Measurements from ENCODE around the gene ABCB8.
"Not testable (repeated sequence)": the region's sequence is repeated elsewhere in the genome, so short reads cannot be mapped to it uniquely, and the experiment has no call there.

Gene ABCB8

GRCh38 chr7:151007469-151007898 is 20.8 kb upstream of the ABCB8 start:
- H3K4me1 Mint-ChIP-seq (ENCODE audit: low read depth): peaks cover 43% of the 10 kb centered on the region
- H3K9me3 Mint-ChIP-seq: no peaks in the 10 kb centered on the region
- H3K36me3 Mint-ChIP-seq (ENCODE audit: low read depth): no peaks in the 10 kb centered on the region
- H3K27me3 Mint-ChIP-seq: no peaks in the 10 kb centered on the region
- peak overlapping the region; percentile 78 for H3K4me3 Mint-ChIP-seq
- H3K27ac Mint-ChIP-seq: peak overlapping the region; percentile 84

GRCh38 chr7:151008143-151008510 is 20.1 kb upstream of the ABCB8 start:
- Mint-ChIP-seq H3K36me3 (ENCODE audit: low read depth) (no peaks in the 10 kb centered on the region), H3K4me1 (ENCODE audit: low read depth) (peaks cover 49% of the 10 kb centered on the region), H3K4me3 (peak overlapping the region; percentile 78)

GRCh38 chr7:151008511-151009323 is 19.5 kb upstream of the ABCB8 start:
- H3K4me1 Mint-ChIP-seq (ENCODE audit: low read depth): peaks cover 53% of the 10 kb centered on the region
- H3K27ac Mint-ChIP-seq: peak overlapping the region; percentile 84
- H3K36me3 Mint-ChIP-seq (ENCODE audit: low read depth): no peaks in the 10 kb centered on the region
- H3K27me3 Mint-ChIP-seq: no peaks in the 10 kb centered on the region
- H3K9me3 Mint-ChIP-seq: no peaks in the 10 kb centered on the region
- peak overlapping the region; percentile 78 for H3K4me3 Mint-ChIP-seq

More at GRCh38 chr7:151008143-151008510, 20.1 kb upstream of the ABCB8 start:
- Mint-ChIP-seq H3K27ac (peak overlapping the region; percentile 84), H3K9me3 (no peaks in the 10 kb centered on the region), H3K27me3 (no peaks in the 10 kb centered on the region)

- H3K36me3 Mint-ChIP-seq (ENCODE audit: low read depth): no peaks in the 10 kb centered on the region
- H3K27me3 Mint-ChIP-seq: no peaks in the 10 kb centered on the region
- no peaks in the 10 kb centered on the region for H3K9me3 Mint-ChIP-seq
- no peak overlapping the region for H3K27ac Mint-ChIP-seq
- peaks cover 61% of the 10 kb centered on the region for H3K4me1 Mint-ChIP-seq (ENCODE audit: low read depth)
- H3K4me3 Mint-ChIP-seq: no peak overlapping the region
These were observed 18.8 kb upstream of the ABCB8 start for GRCh38 chr7:151009327-151010036.

GRCh38 chr7:151010037-151010306 is 18.3 kb upstream of the ABCB8 start:
- H3K27ac Mint-ChIP-seq: no peak overlapping the region
- no peaks in the 10 kb centered on the region for H3K36me3 Mint-ChIP-seq (ENCODE audit: low read depth)
- H3K9me3 Mint-ChIP-seq: no peaks in the 10 kb centered on the region
- no peaks in the 10 kb centered on the region for H3K27me3 Mint-ChIP-seq
- peaks cover 65% of the 10 kb centered on the region for H3K4me1 Mint-ChIP-seq (ENCODE audit: low read depth)
- H3K4me3 Mint-ChIP-seq: no peak overlapping the region

- Mint-ChIP-seq H3K27ac (peak overlapping the region; percentile 31), H3K36me3 (ENCODE audit: low read depth) (no peaks in the 10 kb centered on the region), H3K4me3 (peak overlapping the region; percentile 54), H3K4me1 (ENCODE audit: low read depth) (peaks cover 71% of the 10 kb centered on the region), H3K27me3 (no peaks in the 10 kb centered on the region), H3K9me3 (no peaks in the 10 kb centered on the region)
These were observed 17.7 kb upstream of the ABCB8 start for GRCh38 chr7:151010307-151011096.

- H3K36me3 Mint-ChIP-seq (ENCODE audit: low read depth): no peaks in the 10 kb centered on the region
- no peaks in the 10 kb centered on the region for H3K9me3 Mint-ChIP-seq
- H3K4me3 Mint-ChIP-seq: peak overlapping the region; percentile 54
- H3K27me3 Mint-ChIP-seq: no peaks in the 10 kb centered on the region
- peaks cover 73% of the 10 kb centered on the region for H3K4me1 Mint-ChIP-seq (ENCODE audit: low read depth)
- peak overlapping the region; percentile 31 for H3K27ac Mint-ChIP-seq
These were observed 17.2 kb upstream of the ABCB8 start for GRCh38 chr7:151011097-151011409.

- not testable (repeated sequence) for H3K4me3 Mint-ChIP-seq; H3K27me3 Mint-ChIP-seq; H3K9me3 Mint-ChIP-seq; H3K27ac Mint-ChIP-seq; H3K36me3 Mint-ChIP-seq (ENCODE audit: low read depth)
- H3K4me1 Mint-ChIP-seq (ENCODE audit: low read depth): peaks cover 78% of the 10 kb centered on the region
These were observed 16.6 kb upstream of the ABCB8 start for GRCh38 chr7:151011616-151012015.

- Mint-ChIP-seq H3K4me3 (peak overlapping the region; percentile 36), H3K27me3 (no peaks in the 10 kb centered on the region), H3K9me3 (no peaks in the 10 kb centered on the region), H3K4me1 (ENCODE audit: low read depth) (peaks cover 81% of the 10 kb centered on the region), H3K27ac (peak overlapping the region; percentile 49), H3K36me3 (ENCODE audit: low read depth) (no peaks in the 10 kb centered on the region)
These were observed 16.1 kb upstream of the ABCB8 start for GRCh38 chr7:151012031-151012692.

- no peaks in the 10 kb centered on the region for H3K36me3 Mint-ChIP-seq (ENCODE audit: low read depth)
- H3K9me3 Mint-ChIP-seq: no peaks in the 10 kb centered on the region
- no peak overlapping the region for H3K27ac Mint-ChIP-seq
- H3K27me3 Mint-ChIP-seq: no peaks in the 10 kb centered on the region
- peaks cover 81% of the 10 kb centered on the region for H3K4me1 Mint-ChIP-seq (ENCODE audit: low read depth)
- peak overlapping the region; percentile 36 for H3K4me3 Mint-ChIP-seq
These were observed 15.3 kb upstream of the ABCB8 start for GRCh38 chr7:151012911-151013347.

- Mint-ChIP-seq H3K27ac (no peak overlapping the region), H3K36me3 (ENCODE audit: low read depth) (no peaks in the 10 kb centered on the region), H3K27me3 (peaks cover 2% of the 10 kb centered on the region), H3K4me1 (ENCODE audit: low read depth) (peaks cover 81% of the 10 kb centered on the region), H3K9me3 (no peaks in the 10 kb centered on the region), H3K4me3 (peak overlapping the region; percentile 83)
These were observed 14.9 kb upstream of the ABCB8 start for GRCh38 chr7:151013356-151013732.

- peak overlapping the region; percentile 83 for H3K4me3 Mint-ChIP-seq
- peak overlapping the region; percentile 82 for H3K27ac Mint-ChIP-seq
- peaks cover 5% of the 10 kb centered on the region for H3K27me3 Mint-ChIP-seq
- no peaks in the 10 kb centered on the region for H3K36me3 Mint-ChIP-seq (ENCODE audit: low read depth)
- H3K4me1 Mint-ChIP-seq (ENCODE audit: low read depth): peaks cover 79% of the 10 kb centered on the region
- no peaks in the 10 kb centered on the region for H3K9me3 Mint-ChIP-seq
These were observed 14.3 kb upstream of the ABCB8 start for GRCh38 chr7:151013733-151014497.

GRCh38 chr7:151014950-151015349 is 13.3 kb upstream of the ABCB8 start:
- Mint-ChIP-seq H3K4me3 (peak overlapping the region; percentile 3), H3K9me3 (no peaks in the 10 kb centered on the region), H3K4me1 (ENCODE audit: low read depth) (peaks cover 81% of the 10 kb centered on the region), H3K27ac (peak overlapping the region; percentile 82), H3K36me3 (ENCODE audit: low read depth) (no peaks in the 10 kb centered on the region), H3K27me3 (peaks cover 11% of the 10 kb centered on the region)

- Mint-ChIP-seq H3K36me3 (ENCODE audit: low read depth) (no peaks in the 10 kb centered on the region), H3K9me3 (no peaks in the 10 kb centered on the region), H3K4me1 (ENCODE audit: low read depth) (peaks cover 71% of the 10 kb centered on the region)
These were observed 12.3 kb upstream of the ABCB8 start for GRCh38 chr7:151015967-151016366.

More at GRCh38 chr7:151015967-151016366, 12.3 kb upstream of the ABCB8 start:
- Mint-ChIP-seq H3K4me3 (no peak overlapping the region), H3K27me3 (peaks cover 21% of the 10 kb centered on the region), H3K27ac (no peak overlapping the region)

All from stimulated activated naive CD8-positive, alpha-beta T cell treated with anti-CD3 and anti-CD28 coated beads, Interleukin-15, Interleukin-2, amounts not matched to agents 100 ng/mL and 50 ng/mL, for 24 hours (primary cell).